Keratinocyte (primary cell): ENCODE measurements around the gene ABI3. TPM values are rescaled to one million over a fixed set of nuclear protein-coding genes. Genes with fewer than 3 reads are reported as not detected.

Source experiments
- DNase-seq: peaks from one replicate; pipeline ENCODE4 v3.0.0-alpha.2; 2011; ENCODE audit warnings: low read depth, missing footprints, low spot score
- FAIRE-seq: peaks from 2 replicates; lab custom pipeline; 2011; peaks lifted over from hg19 to GRCh38; lab: Jason Lieb, UNC
- H2AFZ ChIP-seq: 2 replicates; pipeline ENCODE4 v1.6.0; 2012; ENCODE audit warnings: low read length, control low read depth, inconsistent platforms; ENCODE audit not compliant: control insufficient read depth
- H3K27ac ChIP-seq: 2 replicates; pipeline ENCODE4 v1.5.1; 2011; ENCODE audit warnings: low read length; ENCODE audit not compliant: control insufficient read depth, insufficient read depth
- H3K27me3 ChIP-seq: 3 replicates; pipeline ENCODE4 v1.6.0; 2011; ENCODE audit warnings: low read length; ENCODE audit not compliant: control insufficient read depth, insufficient read depth; ENCODE audit errors: extremely low read depth
- H3K36me3 ChIP-seq, 2 experiments: 2 replicates in 1 of 2; 3 replicates in 1 of 2; pipeline ENCODE4 v1.5.1; 2011; ENCODE audit warnings: low read length in 2 of 2, mild to moderate bottlenecking in 1 of 2; ENCODE audit not compliant: control insufficient read depth in 2 of 2, insufficient read depth in 2 of 2; ENCODE audit errors: extremely low read depth in 1 of 2
- H3K4me1 ChIP-seq: 3 replicates; pipeline ENCODE4 v1.5.1; 2011; ENCODE audit warnings: low read length; ENCODE audit not compliant: control insufficient read depth, insufficient read depth; ENCODE audit errors: extremely low read depth
- H3K4me2 ChIP-seq: 3 replicates; pipeline ENCODE4 v1.6.0; 2011; ENCODE audit warnings: low read depth, low read length; ENCODE audit not compliant: control insufficient read depth, insufficient read depth; ENCODE audit errors: extremely low read depth
- H3K4me3 ChIP-seq, 3 experiments: fragments of 200-600 bp in 1 of 3; sonication (generic) in 1 of 3; 2 replicates in 2 of 3; 3 replicates in 1 of 3; pipeline ENCODE4 v1.5.1; 2011 to 2016; ENCODE audit warnings: low read length in 3 of 3, mild to moderate bottlenecking in 3 of 3, control low read depth in 2 of 3, inconsistent platforms in 1 of 3, low read depth in 1 of 3, mixed read lengths in 1 of 3, mixed run types in 1 of 3, moderate library complexity in 1 of 3; ENCODE audit not compliant: control insufficient read depth in 2 of 3, insufficient read depth in 2 of 3; ENCODE audit errors: extremely low read depth in 1 of 3
- H3K79me2 ChIP-seq: 2 replicates; pipeline ENCODE4 v1.6.0; 2012; ENCODE audit warnings: low read length; ENCODE audit not compliant: control insufficient read depth, insufficient read depth
- H3K9ac ChIP-seq: 3 replicates; pipeline ENCODE4 v1.6.0; 2011; ENCODE audit warnings: low read length; ENCODE audit not compliant: control insufficient read depth, insufficient read depth; ENCODE audit errors: extremely low read depth
- H3K9me1 ChIP-seq: 3 replicates; pipeline ENCODE4 v1.6.0; 2011; ENCODE audit warnings: low read length; ENCODE audit not compliant: control insufficient read depth, insufficient read depth; ENCODE audit errors: extremely low read depth
- H3K9me3 ChIP-seq: 2 replicates; pipeline ENCODE4 v1.5.1; 2012; ENCODE audit warnings: low read depth, low read length; ENCODE audit not compliant: control insufficient read depth
- H4K20me1 ChIP-seq: 3 replicates; pipeline ENCODE4 v1.6.0; 2011; ENCODE audit warnings: low read length; ENCODE audit not compliant: control insufficient read depth, insufficient read depth; ENCODE audit errors: extremely low read depth
- EZH2 ChIP-seq: IDR thresholded peaks from one replicate; pipeline ENCODE4 v1.6.1; 2012; ENCODE audit warnings: inconsistent platforms, mild to moderate bottlenecking, low read length, moderate library complexity
- dilution Hi-C: fragments of 300-500 bp; cut with MboI; formaldehyde crosslinking; loops from one replicate; pipeline ENCODE4 v1.7.0; 2020; ENCODE audit warnings: low sequenced_read_pairs; ENCODE audit not compliant: extremely low pct_ligation_motif_present
- polyA plus RNA-seq, 5 experiments: library from polyadenylated mRNA; depleted of rRNA in 3 of 5; stranded (reverse) in 3 of 5; stranded (forward) in 1 of 5; unstranded in 1 of 5; fragments of >200 nt; gene quantifications; 1 replicate in 1 of 5; 2 replicates in 3 of 5; 3 replicates in 1 of 5; pipeline versions ENCODE4 v1.2.1 to v1.2.3, GENCODE V29; 2011 to 2012; ENCODE audit warnings: missing spikeins in 2 of 5, low read depth in 1 of 5, low replicate concordance in 1 of 5
- TF ChIP-seq, protein P1 (sequence below), 3 experiments: IDR thresholded peaks in 1 of 3; conservative IDR thresholded peaks in 1 of 3; optimal IDR thresholded peaks in 1 of 3; 2 replicates in 2 of 3; 3 replicates in 1 of 3; pipeline versions ENCODE3 to v1.5.1; 2011; ENCODE audit warnings: low read length in 3 of 3, mild to moderate bottlenecking in 3 of 3, moderate library complexity in 2 of 3, control low read depth in 1 of 3, inconsistent platforms in 1 of 3; ENCODE audit not compliant: insufficient read depth in 2 of 3; ENCODE audit errors: extremely low read depth in 1 of 3

ABI3 gene
- polyA plus RNA-seq, 1 donor (not counting 4 experiments of a cell fraction or from before 2014, with no cell fraction given): not detected

DNA sequence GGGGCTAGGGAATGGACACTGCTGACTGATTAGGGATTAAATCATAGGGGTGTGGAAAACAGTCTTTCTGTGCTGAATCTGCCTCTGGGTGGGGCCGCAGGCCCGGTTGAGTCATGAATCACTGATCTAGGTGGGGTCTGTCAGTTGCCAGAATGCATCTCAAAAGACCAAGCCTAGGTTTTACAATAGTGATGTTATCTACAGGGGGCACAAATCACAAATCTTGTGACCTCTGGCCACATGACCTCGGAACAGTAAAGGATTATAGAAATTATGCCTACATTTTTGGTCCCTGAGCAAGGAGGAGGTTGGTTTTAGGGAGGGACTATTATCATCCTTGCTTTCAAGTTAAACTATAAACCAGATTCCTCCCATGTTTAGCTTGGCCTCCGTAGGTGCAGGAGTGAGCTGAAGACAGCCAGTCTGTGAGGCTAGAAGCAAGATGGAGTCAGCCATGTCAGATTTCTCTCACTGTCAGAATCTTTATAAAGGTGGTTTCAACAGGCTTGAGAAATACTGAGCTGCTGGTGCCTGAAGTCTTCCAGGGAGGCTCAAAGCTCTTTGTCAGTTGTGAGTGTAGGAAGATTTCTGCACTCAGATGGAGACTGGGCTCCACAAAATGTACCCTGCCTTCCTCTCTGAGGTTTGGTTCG is 13.0 kb upstream of the ABI3 start:
- dilution Hi-C loops: no loop called here
- no peak overlapping the region for H3K4me2 ChIP-seq

DNA sequence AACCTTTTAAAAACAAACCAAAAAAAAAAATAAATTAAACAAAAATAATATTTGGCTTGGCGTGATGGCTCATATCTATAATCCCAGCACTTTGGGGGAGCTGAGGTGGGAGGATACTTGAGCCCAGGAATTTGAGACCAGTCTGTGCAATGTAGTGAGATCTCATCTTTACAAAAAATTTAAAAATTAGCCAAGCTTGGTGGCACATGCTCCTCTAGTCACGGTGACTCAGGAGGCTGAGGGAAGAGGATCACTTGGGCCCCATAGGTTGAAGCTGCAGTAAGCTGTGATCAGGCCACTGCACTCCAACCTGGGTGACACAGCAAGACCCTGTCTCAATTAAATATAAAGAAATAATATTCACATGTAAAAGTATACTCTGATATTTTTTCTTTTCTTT is 12.3 kb upstream of the ABI3 start:
- Histone ChIP-seq H3K79me2 (no peaks in the 10 kb centered on the region), H2AFZ (no peak overlapping the region), H3K9ac (no peak overlapping the region), H3K9me3 (no peaks in the 10 kb centered on the region), H3K4me2 (no peak overlapping the region), H3K36me3 (no peaks in the 10 kb centered on the region), H3K9me1 (no peaks in the 10 kb centered on the region), H4K20me1 (no peaks in the 10 kb centered on the region), H3K4me1 (peaks cover 7% of the 10 kb centered on the region), H3K27me3 (peaks cover 6% of the 10 kb centered on the region), H3K4me3 (no peak overlapping the region), H3K27ac (no peak overlapping the region)
- dilution Hi-C loops: no loop called here
- no peak for FAIRE-seq
- no peak for DNase-seq
- TF ChIP-seq, protein P1, sequence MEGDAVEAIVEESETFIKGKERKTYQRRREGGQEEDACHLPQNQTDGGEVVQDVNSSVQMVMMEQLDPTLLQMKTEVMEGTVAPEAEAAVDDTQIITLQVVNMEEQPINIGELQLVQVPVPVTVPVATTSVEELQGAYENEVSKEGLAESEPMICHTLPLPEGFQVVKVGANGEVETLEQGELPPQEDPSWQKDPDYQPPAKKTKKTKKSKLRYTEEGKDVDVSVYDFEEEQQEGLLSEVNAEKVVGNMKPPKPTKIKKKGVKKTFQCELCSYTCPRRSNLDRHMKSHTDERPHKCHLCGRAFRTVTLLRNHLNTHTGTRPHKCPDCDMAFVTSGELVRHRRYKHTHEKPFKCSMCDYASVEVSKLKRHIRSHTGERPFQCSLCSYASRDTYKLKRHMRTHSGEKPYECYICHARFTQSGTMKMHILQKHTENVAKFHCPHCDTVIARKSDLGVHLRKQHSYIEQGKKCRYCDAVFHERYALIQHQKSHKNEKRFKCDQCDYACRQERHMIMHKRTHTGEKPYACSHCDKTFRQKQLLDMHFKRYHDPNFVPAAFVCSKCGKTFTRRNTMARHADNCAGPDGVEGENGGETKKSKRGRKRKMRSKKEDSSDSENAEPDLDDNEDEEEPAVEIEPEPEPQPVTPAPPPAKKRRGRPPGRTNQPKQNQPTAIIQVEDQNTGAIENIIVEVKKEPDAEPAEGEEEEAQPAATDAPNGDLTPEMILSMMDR (optimal IDR thresholded peaks at IDR 0.05 in 1 of 3, IDR thresholded peaks at IDR 0.05 in 1 of 3, conservative IDR thresholded peaks at IDR 0.05 in 1 of 3; ENCODE audit: extremely low read depth in 1 of 3, insufficient read depth in 2 of 3, low read length in 3 of 3): no peak
- TF ChIP-seq EZH2: no peak

More for the DNA sequence above, 13.0 kb upstream of the ABI3 start:
- DNase-seq: no peak
- Histone ChIP-seq H2AFZ (no peak overlapping the region), H3K9me3 (no peaks in the 10 kb centered on the region), H3K9ac (no peak overlapping the region), H3K9me1 (no peaks in the 10 kb centered on the region), H3K36me3 (no peaks in the 10 kb centered on the region), H3K27ac (no peak overlapping the region), H4K20me1 (no peaks in the 10 kb centered on the region), H3K27me3 (peaks cover 6% of the 10 kb centered on the region), H3K4me1 (peaks cover 8% of the 10 kb centered on the region), H3K79me2 (no peaks in the 10 kb centered on the region), H3K4me3 (no peak overlapping the region)
- FAIRE-seq: no peak
- no peak for TF ChIP-seq EZH2
- TF ChIP-seq, protein P1 (optimal IDR thresholded peaks at IDR 0.05 in 1 of 3, IDR thresholded peaks at IDR 0.05 in 1 of 3, conservative IDR thresholded peaks at IDR 0.05 in 1 of 3; ENCODE audit: extremely low read depth in 1 of 3, insufficient read depth in 2 of 3, low read length in 3 of 3): no peak
